Globus pallidus (tissue), 1 donor: ENCODE measurements around the gene KRT86.

ENCODE experiments used
- DNase-seq: peaks from one replicate; pipeline ENCODE4 v3.0.0-alpha.2; 2015; ENCODE audit warnings: low spot score

The KRT86 gene

GRCh38 chr12:52356762-52357580 lies 82.5 kb downstream of the KRT86 start:
- no peak for DNase-seq
